ENCODE results near the gene AUTS2.

DNA sequence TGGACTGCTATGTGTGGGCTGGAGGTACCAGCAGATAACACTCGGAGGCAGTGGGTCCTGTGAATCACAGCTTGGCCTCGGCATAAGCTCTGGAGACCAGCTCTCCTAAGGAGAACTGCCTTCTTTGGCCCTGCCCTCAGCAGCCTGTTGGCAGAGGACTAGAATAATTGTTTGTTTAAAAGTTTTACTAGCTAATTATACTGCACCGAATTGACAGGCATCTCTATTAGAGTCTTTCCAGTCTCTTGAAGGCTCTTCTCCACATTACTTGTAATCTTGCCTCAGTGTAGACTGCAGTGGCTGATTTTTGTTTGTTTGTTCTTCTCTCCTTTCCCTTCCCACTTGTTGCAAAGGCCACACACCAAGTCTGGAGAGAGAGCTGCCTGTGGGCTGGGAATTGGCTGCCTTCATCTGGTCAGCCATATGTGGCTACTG lies 183.2 kb downstream of the AUTS2 start:
- TF ChIP-seq, protein P1, sequence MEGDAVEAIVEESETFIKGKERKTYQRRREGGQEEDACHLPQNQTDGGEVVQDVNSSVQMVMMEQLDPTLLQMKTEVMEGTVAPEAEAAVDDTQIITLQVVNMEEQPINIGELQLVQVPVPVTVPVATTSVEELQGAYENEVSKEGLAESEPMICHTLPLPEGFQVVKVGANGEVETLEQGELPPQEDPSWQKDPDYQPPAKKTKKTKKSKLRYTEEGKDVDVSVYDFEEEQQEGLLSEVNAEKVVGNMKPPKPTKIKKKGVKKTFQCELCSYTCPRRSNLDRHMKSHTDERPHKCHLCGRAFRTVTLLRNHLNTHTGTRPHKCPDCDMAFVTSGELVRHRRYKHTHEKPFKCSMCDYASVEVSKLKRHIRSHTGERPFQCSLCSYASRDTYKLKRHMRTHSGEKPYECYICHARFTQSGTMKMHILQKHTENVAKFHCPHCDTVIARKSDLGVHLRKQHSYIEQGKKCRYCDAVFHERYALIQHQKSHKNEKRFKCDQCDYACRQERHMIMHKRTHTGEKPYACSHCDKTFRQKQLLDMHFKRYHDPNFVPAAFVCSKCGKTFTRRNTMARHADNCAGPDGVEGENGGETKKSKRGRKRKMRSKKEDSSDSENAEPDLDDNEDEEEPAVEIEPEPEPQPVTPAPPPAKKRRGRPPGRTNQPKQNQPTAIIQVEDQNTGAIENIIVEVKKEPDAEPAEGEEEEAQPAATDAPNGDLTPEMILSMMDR (IDR thresholded peaks at IDR 0.05; ENCODE audit: low read length) = no peak
- TF ChIP-seq EZH2 (IDR thresholded peaks at IDR 0.05; ENCODE audit: borderline replicate concordance, low read length) = no peak

All from OCI-LY1 (cell line).